ENCODE results near the gene SLC7A7. TPM values are rescaled to one million over a fixed set of nuclear protein-coding genes. Genes with fewer than 3 reads are reported as not detected.

SLC7A7 gene
- total and polyA plus RNA-seq, 2 of the 13 experiments (the other 11 are each of a cell fraction or from before 2014, with no cell fraction given): 0.13 to 0.63 TPM

DNA sequence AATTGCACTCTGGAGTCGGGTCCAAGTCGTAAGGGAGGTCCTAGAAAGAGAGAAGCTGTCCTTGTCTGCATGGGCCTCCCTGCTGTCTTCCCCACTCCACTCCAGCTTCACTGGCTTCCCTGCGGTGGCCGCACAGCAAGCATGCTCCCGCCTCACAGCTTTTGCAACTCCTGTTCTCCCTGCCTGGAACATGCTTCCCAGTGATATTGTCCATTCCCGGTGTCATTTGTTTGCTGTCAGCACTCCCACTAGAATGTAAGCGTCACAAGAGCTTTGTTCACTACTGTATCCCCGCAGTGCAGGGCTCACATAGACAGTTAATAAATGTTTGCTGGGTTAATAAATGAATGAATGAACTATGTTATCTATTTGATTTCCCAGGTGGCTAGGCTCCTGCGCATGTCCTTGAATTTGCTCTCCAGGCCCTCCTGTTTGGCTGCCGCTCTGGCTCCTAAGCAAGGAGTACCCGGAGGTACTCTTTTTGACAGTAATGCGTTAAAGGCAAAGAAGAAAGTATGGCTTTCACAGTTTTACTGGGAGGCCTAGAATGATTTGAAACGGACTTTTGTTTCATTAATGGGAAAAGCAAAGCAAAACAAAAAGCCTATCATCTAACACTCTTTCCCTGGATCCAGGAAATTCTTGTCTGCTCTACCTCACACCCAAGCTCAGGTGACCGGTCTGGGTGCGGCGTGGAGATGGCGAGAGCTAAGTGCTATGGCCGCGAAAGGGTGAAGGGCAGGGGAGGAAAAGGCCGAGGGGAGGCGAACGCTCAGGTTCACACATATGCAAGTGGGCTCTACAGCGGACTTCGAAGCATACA, 6.2 kb upstream of the SLC7A7 start (continued):
- peak; percentile 64; the same call in 1 of the 2 replicates for TF ChIP-seq NKX3-1 (CRISPR knock-in tag; IDR thresholded peaks at IDR 0.05)
- TF ChIP-seq KLF6 (CRISPR knock-in tag; IDR thresholded peaks at IDR 0.05): peak; percentile 96
- TF ChIP-seq, protein P1, sequence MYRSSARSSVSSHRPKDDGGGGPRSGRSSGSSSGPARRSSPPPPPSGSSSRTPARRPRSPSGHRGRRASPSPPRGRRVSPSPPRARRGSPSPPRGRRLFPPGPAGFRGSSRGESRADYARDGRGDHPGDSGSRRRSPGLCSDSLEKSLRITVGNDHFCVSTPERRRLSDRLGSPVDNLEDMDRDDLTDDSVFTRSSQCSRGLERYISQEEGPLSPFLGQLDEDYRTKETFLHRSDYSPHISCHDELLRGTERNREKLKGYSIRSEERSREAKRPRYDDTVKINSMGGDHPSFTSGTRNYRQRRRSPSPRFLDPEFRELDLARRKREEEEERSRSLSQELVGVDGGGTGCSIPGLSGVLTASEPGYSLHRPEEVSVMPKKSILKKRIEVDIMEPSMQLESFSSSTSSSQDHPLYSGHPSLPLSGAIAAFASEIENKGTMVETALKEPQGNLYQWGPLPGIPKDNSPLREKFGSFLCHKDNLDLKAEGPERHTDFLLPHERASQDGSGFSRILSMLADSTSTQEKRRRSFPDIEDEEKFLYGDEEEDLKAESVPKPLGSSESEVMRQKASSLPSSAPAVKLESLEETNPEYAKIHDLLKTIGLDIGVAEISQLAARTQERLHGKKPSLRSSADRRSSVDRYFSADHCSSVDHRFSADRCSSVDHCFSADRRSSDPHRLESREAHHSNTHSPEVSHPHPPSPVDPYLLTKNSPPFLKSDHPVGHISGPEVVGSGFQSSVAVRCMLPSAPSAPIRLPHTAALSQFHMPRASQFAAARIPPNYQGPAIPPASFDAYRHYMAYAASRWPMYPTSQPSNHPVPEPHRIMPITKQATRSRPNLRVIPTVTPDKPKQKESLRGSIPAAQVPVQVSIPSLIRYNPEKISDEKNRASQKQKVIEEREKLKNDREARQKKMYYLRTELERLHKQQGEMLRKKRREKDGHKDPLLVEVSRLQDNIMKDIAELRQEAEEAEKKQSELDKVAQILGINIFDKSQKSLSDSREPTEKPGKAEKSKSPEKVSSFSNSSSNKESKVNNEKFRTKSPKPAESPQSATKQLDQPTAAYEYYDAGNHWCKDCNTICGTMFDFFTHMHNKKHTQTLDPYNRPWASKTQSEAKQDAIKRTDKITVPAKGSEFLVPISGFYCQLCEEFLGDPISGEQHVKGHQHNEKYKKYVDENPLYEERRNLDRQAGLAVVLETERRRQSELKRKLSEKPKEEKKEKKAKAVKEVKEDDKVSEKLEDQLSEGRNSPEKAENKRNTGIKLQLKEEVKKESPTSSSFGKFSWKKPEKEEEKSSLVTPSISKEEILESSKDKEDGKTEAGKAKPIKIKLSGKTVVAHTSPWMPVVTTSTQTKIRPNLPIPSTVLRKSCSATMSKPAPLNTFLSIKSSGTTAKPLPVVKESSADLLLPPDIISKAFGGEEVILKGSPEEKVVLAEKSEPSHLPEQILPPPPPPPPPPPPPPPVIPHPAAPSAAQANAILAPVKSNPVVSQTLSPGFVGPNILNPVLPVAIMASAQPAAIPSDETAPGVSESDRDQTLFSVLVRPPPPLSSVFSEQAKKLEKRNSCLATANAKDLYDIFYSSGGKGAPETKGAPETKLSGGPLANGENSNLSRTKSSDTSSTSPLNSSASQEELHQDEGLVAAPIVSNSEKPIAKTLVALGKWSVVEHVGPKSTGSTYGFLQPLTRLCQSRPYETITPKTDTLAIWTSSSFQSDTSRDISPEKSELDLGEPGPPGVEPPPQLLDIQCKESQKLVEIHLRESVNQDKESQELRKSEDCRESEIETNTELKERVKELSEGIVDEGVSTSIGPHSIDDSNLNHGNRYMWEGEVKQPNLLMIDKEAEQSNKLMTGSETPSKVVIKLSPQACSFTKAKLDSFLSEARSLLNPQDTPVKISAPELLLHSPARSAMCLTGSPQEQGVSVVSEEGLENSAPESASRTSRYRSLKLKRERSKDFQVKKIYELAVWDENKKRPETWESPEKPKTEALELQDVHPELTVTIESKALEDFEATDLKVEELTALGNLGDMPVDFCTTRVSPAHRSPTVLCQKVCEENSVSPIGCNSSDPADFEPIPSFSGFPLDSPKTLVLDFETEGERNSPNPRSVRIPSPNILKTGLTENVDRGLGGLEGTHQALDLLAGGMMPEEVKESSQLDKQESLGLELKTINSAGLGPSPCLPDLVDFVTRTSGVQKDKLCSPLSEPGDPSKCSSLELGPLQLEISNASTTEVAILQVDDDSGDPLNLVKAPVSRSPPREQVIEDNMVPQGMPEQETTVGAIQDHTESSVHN (CRISPR knock-in tag; IDR thresholded peaks at IDR 0.05): peak; percentile 99
- no peak for TF ChIP-seq PAF1 (CRISPR knock-in tag; IDR thresholded peaks at IDR 0.05)
- no peak for TF ChIP-seq SMC3 (IDR thresholded peaks at IDR 0.05; ENCODE audit: low read length)
- TF ChIP-seq, protein P2, sequence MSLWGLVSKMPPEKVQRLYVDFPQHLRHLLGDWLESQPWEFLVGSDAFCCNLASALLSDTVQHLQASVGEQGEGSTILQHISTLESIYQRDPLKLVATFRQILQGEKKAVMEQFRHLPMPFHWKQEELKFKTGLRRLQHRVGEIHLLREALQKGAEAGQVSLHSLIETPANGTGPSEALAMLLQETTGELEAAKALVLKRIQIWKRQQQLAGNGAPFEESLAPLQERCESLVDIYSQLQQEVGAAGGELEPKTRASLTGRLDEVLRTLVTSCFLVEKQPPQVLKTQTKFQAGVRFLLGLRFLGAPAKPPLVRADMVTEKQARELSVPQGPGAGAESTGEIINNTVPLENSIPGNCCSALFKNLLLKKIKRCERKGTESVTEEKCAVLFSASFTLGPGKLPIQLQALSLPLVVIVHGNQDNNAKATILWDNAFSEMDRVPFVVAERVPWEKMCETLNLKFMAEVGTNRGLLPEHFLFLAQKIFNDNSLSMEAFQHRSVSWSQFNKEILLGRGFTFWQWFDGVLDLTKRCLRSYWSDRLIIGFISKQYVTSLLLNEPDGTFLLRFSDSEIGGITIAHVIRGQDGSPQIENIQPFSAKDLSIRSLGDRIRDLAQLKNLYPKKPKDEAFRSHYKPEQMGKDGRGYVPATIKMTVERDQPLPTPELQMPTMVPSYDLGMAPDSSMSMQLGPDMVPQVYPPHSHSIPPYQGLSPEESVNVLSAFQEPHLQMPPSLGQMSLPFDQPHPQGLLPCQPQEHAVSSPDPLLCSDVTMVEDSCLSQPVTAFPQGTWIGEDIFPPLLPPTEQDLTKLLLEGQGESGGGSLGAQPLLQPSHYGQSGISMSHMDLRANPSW (CRISPR knock-in tag; IDR thresholded peaks at IDR 0.05; ENCODE audit: borderline replicate concordance): no peak
- TF ChIP-seq, protein P3, sequence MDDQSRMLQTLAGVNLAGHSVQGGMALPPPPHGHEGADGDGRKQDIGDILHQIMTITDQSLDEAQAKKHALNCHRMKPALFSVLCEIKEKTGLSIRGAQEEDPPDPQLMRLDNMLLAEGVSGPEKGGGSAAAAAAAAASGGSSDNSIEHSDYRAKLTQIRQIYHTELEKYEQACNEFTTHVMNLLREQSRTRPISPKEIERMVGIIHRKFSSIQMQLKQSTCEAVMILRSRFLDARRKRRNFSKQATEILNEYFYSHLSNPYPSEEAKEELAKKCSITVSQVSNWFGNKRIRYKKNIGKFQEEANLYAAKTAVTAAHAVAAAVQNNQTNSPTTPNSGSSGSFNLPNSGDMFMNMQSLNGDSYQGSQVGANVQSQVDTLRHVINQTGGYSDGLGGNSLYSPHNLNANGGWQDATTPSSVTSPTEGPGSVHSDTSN (CRISPR knock-in tag; IDR thresholded peaks at IDR 0.05; ENCODE audit: borderline replicate concordance): no peak
- no peak for TF ChIP-seq ZNF850 (CRISPR knock-in tag; conservative IDR thresholded peaks at IDR 0.05)
- TF ChIP-seq ZNF235 (CRISPR knock-in tag; IDR thresholded peaks at IDR 0.05; ENCODE audit: borderline replicate concordance): peak; percentile 50; the same call in 1 of the 2 replicates
- no peak for TF ChIP-seq RBM39 (IDR thresholded peaks at IDR 0.05; ENCODE audit: low read depth, low read length, poor library complexity, severe bottlenecking)
- TF ChIP-seq FOSL2 (CRISPR knock-in tag; IDR thresholded peaks at IDR 0.05): peak; percentile 63
- no peak for TF ChIP-seq FOXM1 (CRISPR knock-in tag; IDR thresholded peaks at IDR 0.05)
- TF ChIP-seq, protein P4, sequence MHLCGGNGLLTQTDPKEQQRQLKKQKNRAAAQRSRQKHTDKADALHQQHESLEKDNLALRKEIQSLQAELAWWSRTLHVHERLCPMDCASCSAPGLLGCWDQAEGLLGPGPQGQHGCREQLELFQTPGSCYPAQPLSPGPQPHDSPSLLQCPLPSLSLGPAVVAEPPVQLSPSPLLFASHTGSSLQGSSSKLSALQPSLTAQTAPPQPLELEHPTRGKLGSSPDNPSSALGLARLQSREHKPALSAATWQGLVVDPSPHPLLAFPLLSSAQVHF (CRISPR knock-in tag; IDR thresholded peaks at IDR 0.05): no peak; the same call in 1 of the 2 replicates
- 0 out of 2 replicates have a peak, but pooled peaks have one; percentile 19 for TF ChIP-seq SIN3A (IDR thresholded peaks at IDR 0.05; ENCODE audit: borderline replicate concordance, low read depth, low read length)
- no peak for TF ChIP-seq HCFC1 (IDR thresholded peaks at IDR 0.05; ENCODE audit: low read depth, low read length)
- no peak; the same call in 1 of the 2 replicates for TF ChIP-seq KLF15 (CRISPR knock-in tag; IDR thresholded peaks at IDR 0.05; ENCODE audit: borderline replicate concordance)

Data from HepG2 (cell line).